Activated CD8-positive, alpha-beta T cell treated with anti-CD3 and anti-CD28 coated beads for 36 hours (primary cell): Measurements from ENCODE around the gene SH3D21. TPM values are rescaled to one million over a fixed set of nuclear protein-coding genes. Genes with fewer than 3 reads are reported as not detected.

Source experiments
- ATAC-seq: fragments of 200-7000 bp; cut with Tn5 transposase; one replicate; pipeline ENCODE4 v1.10.0; 2021; ENCODE audit warnings: mild to moderate bottlenecking, moderate library complexity
- CTCF ChIA-PET: fragments of 350-600 bp; sonication (Branson Sonifier 250); formaldehyde crosslinking; loops from one replicate; lab custom pipeline; 2021; ENCODE audit warnings: antibody characterized with exemption; lab: Charles Lee
- POLR2A ChIA-PET: fragments of 350-600 bp; sonication (Branson Sonifier 250); formaldehyde crosslinking; loops from one replicate; lab custom pipeline; 2021; ENCODE audit warnings: antibody characterized with exemption; lab: Charles Lee
- DNase-seq: peaks from one replicate; pipeline ENCODE4 v3.0.0-alpha.2; 2020
- H3K27ac Mint-ChIP-seq: one replicate; pipeline ENCODE4 v1.8.0; 2021; ENCODE audit warnings: mild to moderate bottlenecking, mixed read lengths
- H3K27me3 Mint-ChIP-seq: one replicate; pipeline ENCODE4 v1.8.0; 2021; ENCODE audit warnings: mixed read lengths
- H3K36me3 Mint-ChIP-seq: one replicate; pipeline ENCODE4 v1.8.0; 2021; ENCODE audit warnings: low read depth, mixed read lengths
- H3K4me1 Mint-ChIP-seq: one replicate; pipeline ENCODE4 v1.8.0; 2021; ENCODE audit warnings: low read depth, mixed read lengths
- H3K4me3 Mint-ChIP-seq: one replicate; pipeline ENCODE4 v1.8.0; 2021; ENCODE audit warnings: mild to moderate bottlenecking, moderate library complexity, mixed read lengths
- H3K9me3 Mint-ChIP-seq: one replicate; pipeline ENCODE4 v1.8.0; 2021; ENCODE audit warnings: mixed read lengths
- CTCF ChIP-seq: fragments of 200-600 bp; IDR thresholded peaks from one replicate; pipeline ENCODE4 v1.8.0; 2022; ENCODE audit warnings: antibody characterized with exemption, mild to moderate bottlenecking
- intact Hi-C: fragments of 100-400 bp; cut with micrococcal nuclease; formaldehyde crosslinking; loops from one replicate; pipeline ENCODE4 v1.10.0; 2022
- total RNA-seq, 2 experiments: library from RNA; stranded (reverse); gene quantifications; one replicate each; pipeline ENCODE4 v1.2.3, GENCODE V29; 2021

SH3D21 gene
- total RNA-seq, 2 experiments from 2014 or later = 17.8 to 21.0 TPM

GRCh38 chr1:36297062-36297461, 9.1 kb upstream of the SH3D21 start:
- DNase-seq = no peak
- intact Hi-C loops = no loop called here
- Mint-ChIP-seq H3K9me3 (no peaks in the 10 kb centered on the region), H3K4me1 (peaks cover 21% of the 10 kb centered on the region), H3K4me3 (no peak overlapping the region), H3K27ac (no peak overlapping the region), H3K36me3 (peaks cover 56% of the 10 kb centered on the region), H3K27me3 (no peaks in the 10 kb centered on the region)
- TF ChIP-seq CTCF = no peak
- ChIA-PET POLR2A (no interaction called here), CTCF (interaction anchor here (0.7 to 1.4 kb wide), 4 partner anchors 11 to 69 kb away, joined by 3 to 8 read pairs (median 3); no protein-coding TSS in a partner anchor)
- ATAC-seq = no peak

- ATAC-seq = no peak
- no peak for DNase-seq
- Mint-ChIP-seq H3K27me3 (no peaks in the 10 kb centered on the region), H3K36me3 (peaks cover 55% of the 10 kb centered on the region), H3K9me3 (no peaks in the 10 kb centered on the region), H3K4me1 (peaks cover 30% of the 10 kb centered on the region), H3K4me3 (no peak overlapping the region), H3K27ac (peak overlapping the region; percentile 37)
- intact Hi-C loops = no loop called here
- no peak for TF ChIP-seq CTCF
- ChIA-PET POLR2A (interaction anchor here (0.7 to 1.0 kb wide), 3 partner anchors 8 to 89 kb away, joined by 3 to 4 read pairs (median 3); partner anchors contain the start of gene SH3D21), CTCF (interaction anchor here (1.3 to 3.3 kb wide), 4 partner anchors 12 to 149 kb away, joined by 3 to 24 read pairs (median 6); partner anchors contain the start of gene TRAPPC3)
Observed at GRCh38 chr1:36298640-36299039, 7.5 kb upstream of the SH3D21 start.

GRCh38 chr1:36300526-36300925, 5.6 kb upstream of the SH3D21 start:
- H3K36me3 Mint-ChIP-seq = peaks cover 53% of the 10 kb centered on the region
- ATAC-seq (peak; percentile 63), DNase-seq (peak; percentile 40)
- H3K4me3 Mint-ChIP-seq = no peak overlapping the region
- intact Hi-C loops = no loop called here
- H3K27me3 Mint-ChIP-seq = no peaks in the 10 kb centered on the region
- CTCF ChIA-PET = interaction anchor here (0.6 to 3.3 kb wide), 21 partner anchors 11 to 208 kb away, joined by 3 to 26 read pairs (median 4); partner anchors contain the start of genes EVA1B and TRAPPC3
- H3K4me1 Mint-ChIP-seq = peaks cover 46% of the 10 kb centered on the region
- H3K27ac Mint-ChIP-seq = peak overlapping the region; percentile 89
- TF ChIP-seq CTCF = no peak
- POLR2A ChIA-PET = interaction anchor here (0.6 to 2.0 kb wide), 5 partner anchors 14 to 151 kb away, joined by 3 to 7 read pairs (median 3); partner anchors contain the start of gene TRAPPC3
- no peaks in the 10 kb centered on the region for H3K9me3 Mint-ChIP-seq

- DNase-seq (no peak), ATAC-seq (no peak)
- Mint-ChIP-seq H3K36me3 (peaks cover 49% of the 10 kb centered on the region), H3K27ac (peak overlapping the region; percentile 89), H3K27me3 (no peaks in the 10 kb centered on the region), H3K4me1 (peaks cover 50% of the 10 kb centered on the region), H3K9me3 (no peaks in the 10 kb centered on the region), H3K4me3 (no peak overlapping the region)
- TF ChIP-seq CTCF = no peak
- intact Hi-C loops = no loop called here
- POLR2A ChIA-PET = interaction anchor here (0.8 to 2.0 kb wide), 3 partner anchors 22 to 151 kb away, joined by 3 to 7 read pairs (median 3); partner anchors contain the start of gene TRAPPC3
- CTCF ChIA-PET = interaction anchor here (1.1 to 3.3 kb wide), 8 partner anchors 13 to 152 kb away, joined by 3 to 26 read pairs (median 4); partner anchors contain the start of gene TRAPPC3
Observed at GRCh38 chr1:36301220-36301619, 4.9 kb upstream of the SH3D21 start.

- peaks cover 43% of the 10 kb centered on the region for H3K36me3 Mint-ChIP-seq
- TF ChIP-seq CTCF = no peak
- H3K9me3 Mint-ChIP-seq = no peaks in the 10 kb centered on the region
- POLR2A ChIA-PET = interaction anchor here (0.9 to 10.3 kb wide), 5 partner anchors 8 to 140 kb away, joined by 3 to 89 read pairs (median 3); partner anchors contain the start of gene EVA1B
- ATAC-seq (no peak), DNase-seq (no peak)
- H3K4me1 Mint-ChIP-seq = peaks cover 50% of the 10 kb centered on the region
- CTCF ChIA-PET = no interaction called here
- no peaks in the 10 kb centered on the region for H3K27me3 Mint-ChIP-seq
- peak overlapping the region; percentile 36 for H3K27ac Mint-ChIP-seq
- H3K4me3 Mint-ChIP-seq = no peak overlapping the region
- intact Hi-C loops = no loop called here
Observed at GRCh38 chr1:36303244-36303643, 2.9 kb upstream of the SH3D21 start.
